Neural progenitor cell (in vitro differentiated cells): ENCODE data around the gene EDIL3. TPM values are rescaled to one million over a fixed set of nuclear protein-coding genes. Genes with fewer than 3 reads are reported as not detected.
A peak's percentile ranks its signal among the peaks of the same experiment; 100 is the strongest.
"Not testable (repeated sequence)": the region's sequence is repeated elsewhere in the genome, so short reads cannot be mapped to it uniquely, and the experiment has no call there.

Experiments
- DNase-seq: peaks from one replicate; pipeline ENCODE4 v3.0.0-alpha.2; 2016; ENCODE audit warnings: low spot score
- H2AFZ ChIP-seq: fragments of 200-600 bp; sonication (generic); replicated peaks from 2 replicates; pipeline ENCODE4 v1.6.1; 2016; ENCODE audit warnings: antibody characterized with exemption
- H3F3A ChIP-seq: fragments of 200-600 bp; sonication (generic); 2 replicates; pipeline ENCODE4 v1.6.1; 2016; ENCODE audit warnings: antibody characterized with exemption, low read depth
- H3K27ac ChIP-seq: fragments of 200-600 bp; sonication (generic); 2 replicates; pipeline ENCODE4 v1.5.1; 2016; ENCODE audit warnings: mild to moderate bottlenecking
- H3K27me3 ChIP-seq: fragments of 200-600 bp; sonication (generic); 2 replicates; pipeline ENCODE4 v1.6.1; 2016; ENCODE audit warnings: mild to moderate bottlenecking, moderate library complexity
- H3K36me3 ChIP-seq: fragments of 200-600 bp; sonication (generic); 2 replicates; pipeline ENCODE4 v1.5.1; 2016
- H3K4me1 ChIP-seq: fragments of 200-600 bp; sonication (generic); 2 replicates; pipeline ENCODE4 v1.6.1; 2016; ENCODE audit warnings: mixed run types
- H3K4me2 ChIP-seq: fragments of 200-600 bp; sonication (generic); 2 replicates; pipeline ENCODE4 v1.6.1; 2016
- H3K4me3 ChIP-seq: fragments of 200-600 bp; sonication (generic); 2 replicates; pipeline ENCODE4 v1.5.1; 2016
- H3K79me2 ChIP-seq: fragments of 200-600 bp; sonication (generic); 2 replicates; pipeline ENCODE4 v1.6.1; 2016; ENCODE audit warnings: low read depth
- H3K9ac ChIP-seq: fragments of 200-600 bp; sonication (generic); 2 replicates; pipeline ENCODE4 v1.6.1; 2016
- H3K9me3 ChIP-seq: fragments of 200-600 bp; sonication (generic); 2 replicates; pipeline ENCODE4 v1.5.1; 2016; ENCODE audit warnings: low read depth
- H4K20me1 ChIP-seq: fragments of 200-600 bp; sonication (generic); 2 replicates; pipeline ENCODE4 v1.6.1; 2016; ENCODE audit warnings: low read depth
- H3K27ac Mint-ChIP-seq: 3 replicates; pipeline ENCODE4 v1.8.0; 2021; ENCODE audit warnings: mixed read lengths
- H3K27me3 Mint-ChIP-seq: 2 replicates; pipeline ENCODE4 v1.8.0; 2022; ENCODE audit warnings: low read depth, mild to moderate bottlenecking, inconsistent platforms, moderate library complexity, mixed read lengths; ENCODE audit not compliant: insufficient read depth
- H3K36me3 Mint-ChIP-seq: 3 replicates; pipeline ENCODE4 v1.8.0; 2021; ENCODE audit warnings: mixed read lengths
- H3K4me1 Mint-ChIP-seq: 3 replicates; pipeline ENCODE4 v1.8.0; 2021; ENCODE audit warnings: mixed read lengths
- H3K4me3 Mint-ChIP-seq: 3 replicates; pipeline ENCODE4 v1.8.0; 2021; ENCODE audit warnings: mild to moderate bottlenecking, moderate library complexity, mixed read lengths
- H3K9me3 Mint-ChIP-seq: 3 replicates; pipeline ENCODE4 v1.8.0; 2020; ENCODE audit warnings: mixed read lengths
- CTCF ChIP-seq: fragments of 200-600 bp; sonication (generic); IDR thresholded peaks from 2 replicates; pipeline ENCODE4 v1.5.1; 2017; ENCODE audit warnings: antibody characterized with exemption, mild to moderate bottlenecking
- EZH2 ChIP-seq: fragments of 200-600 bp; sonication (generic); IDR thresholded peaks from 2 replicates; pipeline ENCODE4 v1.6.1; 2017; ENCODE audit warnings: antibody characterized with exemption, mild to moderate bottlenecking, moderate library complexity
- EZH2phosphoT487 ChIP-seq: fragments of 200-600 bp; sonication (generic); IDR thresholded peaks from 2 replicates; pipeline ENCODE4 v1.6.1; 2017; ENCODE audit warnings: antibody characterized with exemption
- total RNA-seq: library from RNA; depleted of rRNA; stranded (reverse); fragments of >200 nt; gene quantifications from 2 replicates; pipeline ENCODE4 v1.2.3, GENCODE V29; 2015; ENCODE audit warnings: low replicate concordance

Gene EDIL3
- total RNA-seq, 1 donor from 2014 or later, result 13.8 TPM

- Histone ChIP-seq H3K9ac (no peak overlapping the region), H4K20me1 (no peaks in the 10 kb centered on the region), H3K4me2 (peak overlapping the region; percentile 26), H3K27ac (no peak overlapping the region), H3F3A (peaks cover 10% of the 10 kb centered on the region), H3K36me3 (no peaks in the 10 kb centered on the region), H2AFZ (no peak overlapping the region), H3K79me2 (no peaks in the 10 kb centered on the region), H3K4me1 (peaks cover 18% of the 10 kb centered on the region), H3K27me3 (no peaks in the 10 kb centered on the region), H3K4me3 (no peak overlapping the region), H3K9me3 (no peaks in the 10 kb centered on the region)
- Mint-ChIP-seq H3K27me3 (no peaks in the 10 kb centered on the region), H3K27ac (no peak overlapping the region), H3K4me1 (no peaks in the 10 kb centered on the region), H3K4me3 (no peak overlapping the region), H3K36me3 (no peaks in the 10 kb centered on the region), H3K9me3 (no peaks in the 10 kb centered on the region)
- TF ChIP-seq CTCF (no peak), EZH2 (no peak), EZH2phosphoT487 (no peak)
- DNase-seq, result peak; percentile 30
Observed at GRCh38 chr5:84036842-84037241, 347.8 kb downstream of the EDIL3 start.

GRCh38 chr5:84032324-84032723 is 352.4 kb downstream of the EDIL3 start:
- H3K9ac ChIP-seq, result no peak overlapping the region
- no peak overlapping the region for H3K4me3 ChIP-seq
- H3K9me3 Mint-ChIP-seq, result peaks cover 2% of the 10 kb centered on the region
- no peaks in the 10 kb centered on the region for H3K36me3 ChIP-seq
- H3K27me3 Mint-ChIP-seq, result no peaks in the 10 kb centered on the region
- no peak overlapping the region for H2AFZ ChIP-seq
- H3K79me2 ChIP-seq, result no peaks in the 10 kb centered on the region
- no peak overlapping the region for H3K4me3 Mint-ChIP-seq
- no peaks in the 10 kb centered on the region for H4K20me1 ChIP-seq
- H3K36me3 Mint-ChIP-seq, result peaks cover 1% of the 10 kb centered on the region
- no peaks in the 10 kb centered on the region for H3K27me3 ChIP-seq
- TF ChIP-seq EZH2phosphoT487 (no peak), CTCF (no peak), EZH2 (no peak)
- no peak overlapping the region for H3K4me2 ChIP-seq
- DNase-seq, result no peak
- no peaks in the 10 kb centered on the region for H3K4me1 Mint-ChIP-seq
- no peak overlapping the region for H3K27ac ChIP-seq
- H3K27ac Mint-ChIP-seq, result no peak overlapping the region
- no peaks in the 10 kb centered on the region for H3K9me3 ChIP-seq
- peaks cover 10% of the 10 kb centered on the region for H3F3A ChIP-seq
- peaks cover 8% of the 10 kb centered on the region for H3K4me1 ChIP-seq

- no peak overlapping the region for H3K27ac ChIP-seq
- no peaks in the 10 kb centered on the region for H4K20me1 ChIP-seq
- H3K9me3 Mint-ChIP-seq, result peaks cover 2% of the 10 kb centered on the region
- peaks cover 1% of the 10 kb centered on the region for H3K36me3 Mint-ChIP-seq
- no peaks in the 10 kb centered on the region for H3K27me3 ChIP-seq
- no peak for TF ChIP-seq EZH2
- no peak for TF ChIP-seq CTCF
- TF ChIP-seq EZH2phosphoT487, result no peak
- no peak overlapping the region for H3K9ac ChIP-seq
- H3K27me3 Mint-ChIP-seq, result no peaks in the 10 kb centered on the region
- H3K4me1 Mint-ChIP-seq, result no peaks in the 10 kb centered on the region
- H3K4me2 ChIP-seq, result no peak overlapping the region
- H2AFZ ChIP-seq, result no peak overlapping the region
- H3K79me2 ChIP-seq, result no peaks in the 10 kb centered on the region
- no peaks in the 10 kb centered on the region for H3K4me1 ChIP-seq
- H3K4me3 ChIP-seq, result no peak overlapping the region
- H3F3A ChIP-seq, result no peaks in the 10 kb centered on the region
- H3K36me3 ChIP-seq, result no peaks in the 10 kb centered on the region
- no peaks in the 10 kb centered on the region for H3K9me3 ChIP-seq
- no peak overlapping the region for H3K4me3 Mint-ChIP-seq
- DNase-seq, result no peak
- no peak overlapping the region for H3K27ac Mint-ChIP-seq
Observed at GRCh38 chr5:84028093-84028492, 356.6 kb downstream of the EDIL3 start.

GRCh38 chr5:84018521-84018920 is 366.2 kb downstream of the EDIL3 start:
- H3K27ac ChIP-seq, H3K36me3 ChIP-seq, H3K79me2 ChIP-seq, H3F3A ChIP-seq, H3K27me3 Mint-ChIP-seq, H3K27me3 ChIP-seq, DNase-seq, H4K20me1 ChIP-seq, H3K9me3 Mint-ChIP-seq, H3K4me3 ChIP-seq, H3K4me1 Mint-ChIP-seq, H3K4me1 ChIP-seq, H3K9me3 ChIP-seq, H3K4me2 ChIP-seq, H3K27ac Mint-ChIP-seq, H3K4me3 Mint-ChIP-seq, H2AFZ ChIP-seq, H3K9ac ChIP-seq, H3K36me3 Mint-ChIP-seq: not testable (repeated sequence)
